Type B pancreatic cell (in vitro differentiated cells): ENCODE data around the gene MYL5. TPM values are rescaled to one million over a fixed set of nuclear protein-coding genes. Genes with fewer than 3 reads are reported as not detected.

Experiments
- DNase-seq: peaks from one replicate; pipeline ENCODE4 v3.0.0; 2021; ENCODE audit warnings: mixed read lengths; ENCODE audit not compliant: unreplicated experiment; ENCODE audit errors: extremely low spot score
- H3K27ac Mint-ChIP-seq: 2 replicates; pipeline ENCODE4 v1.8.0; 2021; ENCODE audit warnings: mild to moderate bottlenecking, mixed read lengths
- H3K27me3 Mint-ChIP-seq: 2 replicates; pipeline ENCODE4 v1.8.0; 2021; ENCODE audit warnings: mixed read lengths
- H3K36me3 Mint-ChIP-seq: 2 replicates; pipeline ENCODE4 v1.8.0; 2021; ENCODE audit warnings: mixed read lengths
- H3K4me1 Mint-ChIP-seq: one replicate; pipeline ENCODE4 v1.8.0; 2021; ENCODE audit warnings: mixed read lengths; ENCODE audit not compliant: unreplicated experiment
- H3K4me3 Mint-ChIP-seq: 2 replicates; pipeline ENCODE4 v1.8.0; 2021; ENCODE audit warnings: mild to moderate bottlenecking, mixed read lengths
- H3K9me3 Mint-ChIP-seq: 2 replicates; pipeline ENCODE4 v1.8.0; 2021; ENCODE audit warnings: mixed read lengths
- total RNA-seq: library from RNA; stranded (reverse); gene quantifications from 2 replicates; pipeline ENCODE4 v1.2.1, GENCODE V29; 2021; ENCODE audit warnings: low replicate concordance
- TF ChIP-seq, protein P1 (sequence below): fragments of 200-600 bp; sonication (generic); conservative IDR thresholded peaks from 2 replicates; pipeline ENCODE4 v1.5.0; 2021; ENCODE audit warnings: antibody characterized with exemption, mild to moderate bottlenecking

MYL5 gene
- total RNA-seq, 1 donor from 2014 or later = 20.2 TPM

DNA sequence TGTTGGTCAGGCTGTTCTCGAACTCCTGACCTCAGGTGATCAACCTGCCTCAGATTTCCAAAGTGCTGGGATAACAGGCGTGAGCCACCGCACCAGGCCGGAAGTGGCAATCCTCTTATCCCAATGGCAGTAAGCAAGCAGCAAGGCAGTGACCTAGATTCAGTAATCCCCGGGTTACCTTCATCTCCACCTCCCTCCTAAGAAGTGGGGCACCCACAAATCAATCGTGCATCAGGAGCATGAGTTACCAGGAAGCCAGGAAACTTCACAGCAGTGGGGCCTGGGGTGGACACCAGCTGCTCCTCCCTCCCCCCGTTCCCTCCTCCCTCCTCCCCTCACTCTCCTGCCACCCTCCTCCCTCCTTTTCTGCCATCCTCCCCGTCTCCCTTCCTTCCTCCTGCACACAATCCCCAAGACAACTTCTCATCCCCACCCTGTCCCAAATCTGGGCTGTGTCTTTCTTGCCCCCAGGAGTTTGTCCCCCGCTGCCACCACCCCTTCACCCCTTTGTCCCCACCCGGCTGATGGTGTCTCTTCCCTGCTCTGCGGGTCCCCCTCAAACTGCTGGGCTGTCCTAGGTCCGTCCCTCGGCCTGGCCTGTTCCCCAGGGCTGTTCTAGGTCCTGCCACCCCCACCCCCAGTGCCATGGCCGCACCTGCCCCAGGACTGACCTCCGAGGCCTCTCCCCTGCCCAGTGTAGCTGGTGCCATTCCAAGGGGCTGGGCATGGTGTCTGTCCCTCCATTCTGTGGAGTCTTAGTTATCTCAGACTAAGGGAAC is 46.8 kb upstream of the MYL5 start:
- Mint-ChIP-seq H3K9me3 (no peaks in the 10 kb centered on the region), H3K4me1 (peaks cover 4% of the 10 kb centered on the region)
- TF ChIP-seq, protein P1, sequence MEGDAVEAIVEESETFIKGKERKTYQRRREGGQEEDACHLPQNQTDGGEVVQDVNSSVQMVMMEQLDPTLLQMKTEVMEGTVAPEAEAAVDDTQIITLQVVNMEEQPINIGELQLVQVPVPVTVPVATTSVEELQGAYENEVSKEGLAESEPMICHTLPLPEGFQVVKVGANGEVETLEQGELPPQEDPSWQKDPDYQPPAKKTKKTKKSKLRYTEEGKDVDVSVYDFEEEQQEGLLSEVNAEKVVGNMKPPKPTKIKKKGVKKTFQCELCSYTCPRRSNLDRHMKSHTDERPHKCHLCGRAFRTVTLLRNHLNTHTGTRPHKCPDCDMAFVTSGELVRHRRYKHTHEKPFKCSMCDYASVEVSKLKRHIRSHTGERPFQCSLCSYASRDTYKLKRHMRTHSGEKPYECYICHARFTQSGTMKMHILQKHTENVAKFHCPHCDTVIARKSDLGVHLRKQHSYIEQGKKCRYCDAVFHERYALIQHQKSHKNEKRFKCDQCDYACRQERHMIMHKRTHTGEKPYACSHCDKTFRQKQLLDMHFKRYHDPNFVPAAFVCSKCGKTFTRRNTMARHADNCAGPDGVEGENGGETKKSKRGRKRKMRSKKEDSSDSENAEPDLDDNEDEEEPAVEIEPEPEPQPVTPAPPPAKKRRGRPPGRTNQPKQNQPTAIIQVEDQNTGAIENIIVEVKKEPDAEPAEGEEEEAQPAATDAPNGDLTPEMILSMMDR = no peak

DNA sequence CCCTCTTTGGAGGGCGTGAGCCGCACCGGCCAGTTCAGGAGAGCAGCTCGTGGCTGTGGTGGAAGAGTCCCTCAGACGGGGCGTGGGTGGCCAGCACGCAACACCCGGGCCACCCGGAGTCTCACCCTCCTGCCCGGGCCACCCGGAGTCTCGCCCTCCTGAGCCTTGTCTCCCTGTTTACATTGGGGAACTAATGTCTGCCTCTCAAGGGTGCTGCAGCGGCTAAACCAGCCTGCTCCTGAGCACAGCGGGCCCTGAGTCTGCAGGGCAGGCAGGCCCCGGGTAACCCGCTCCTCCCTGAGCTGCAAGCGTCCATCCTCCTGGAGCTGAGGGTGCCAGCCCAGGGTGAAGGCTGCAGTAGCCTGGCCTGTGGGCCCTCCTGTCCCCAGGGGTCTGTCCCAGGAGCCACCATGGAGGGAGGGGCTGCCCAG is 46.0 kb upstream of the MYL5 start:
- TF ChIP-seq, protein P1 = no peak
- no peak for DNase-seq
- Mint-ChIP-seq H3K4me1 (peaks cover 4% of the 10 kb centered on the region), H3K9me3 (no peaks in the 10 kb centered on the region), H3K27me3 (peaks cover 9% of the 10 kb centered on the region), H3K36me3 (no peaks in the 10 kb centered on the region), H3K4me3 (no peak overlapping the region), H3K27ac (no peak overlapping the region)

More for the DNA sequence above, 46.8 kb upstream of the MYL5 start:
- Mint-ChIP-seq H3K36me3 (no peaks in the 10 kb centered on the region), H3K27ac (no peak overlapping the region), H3K4me3 (no peak overlapping the region), H3K27me3 (peaks cover 12% of the 10 kb centered on the region)
- no peak for DNase-seq

DNA sequence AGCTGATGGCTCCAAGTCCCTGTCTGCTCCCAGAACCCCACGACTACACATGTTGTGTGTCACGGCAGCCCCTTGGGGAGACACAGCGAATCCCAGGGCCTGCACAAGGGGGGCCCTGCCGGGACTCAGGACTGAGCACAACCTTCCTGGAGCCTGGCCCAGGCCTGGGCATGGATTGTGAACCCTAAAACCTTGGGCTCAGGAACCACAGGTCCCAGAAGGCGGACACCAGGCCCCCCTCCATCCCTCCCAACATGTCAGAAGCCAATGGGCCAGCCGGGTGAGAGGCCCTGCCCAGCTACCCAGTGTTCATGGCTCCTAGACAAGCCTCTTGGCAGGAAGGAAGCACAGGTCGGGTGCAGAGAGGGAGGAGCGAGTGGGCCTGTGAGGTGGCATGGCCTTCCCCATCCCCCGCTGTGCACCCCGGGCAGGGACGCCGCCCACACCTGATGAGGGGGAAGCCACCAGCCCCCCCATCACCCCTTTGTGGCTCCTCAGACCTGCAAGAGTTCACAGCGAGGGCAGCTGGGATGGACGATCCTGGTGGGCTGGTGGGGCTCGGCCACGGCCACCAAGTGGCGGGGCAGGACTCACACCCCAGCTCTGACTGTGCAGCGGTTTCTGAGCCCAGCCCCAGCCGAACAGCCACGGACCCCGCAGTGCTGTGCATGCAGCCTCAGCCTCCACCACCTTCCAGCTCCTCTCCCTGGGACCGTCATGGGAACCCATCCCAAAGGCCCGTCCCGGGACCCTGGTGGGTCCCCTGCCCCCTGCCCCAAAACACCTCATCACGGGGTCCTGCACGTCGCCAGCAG is 45.3 kb upstream of the MYL5 start:
- Mint-ChIP-seq H3K36me3 (no peaks in the 10 kb centered on the region), H3K4me3 (no peak overlapping the region), H3K27me3 (peaks cover 9% of the 10 kb centered on the region), H3K9me3 (no peaks in the 10 kb centered on the region), H3K4me1 (peaks cover 4% of the 10 kb centered on the region), H3K27ac (no peak overlapping the region)
- TF ChIP-seq, protein P1 = no peak
- no peak for DNase-seq

DNA sequence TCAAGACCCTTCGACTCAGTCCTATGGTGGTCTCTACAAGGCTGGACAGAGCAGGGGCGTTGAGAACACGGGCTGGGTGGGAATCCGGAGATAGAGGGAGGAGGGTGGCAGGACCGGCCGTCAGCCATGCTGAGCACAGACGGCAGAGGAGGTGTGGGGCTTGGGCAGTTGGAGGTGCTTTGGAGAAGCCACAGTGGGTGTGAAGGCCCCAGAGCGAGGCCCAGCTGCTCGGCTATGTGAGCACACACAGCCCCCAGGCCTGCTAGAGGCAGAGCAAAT is 44.8 kb upstream of the MYL5 start:
- no peaks in the 10 kb centered on the region for H3K9me3 Mint-ChIP-seq
- H3K4me1 Mint-ChIP-seq = no peaks in the 10 kb centered on the region
- TF ChIP-seq, protein P1 = no peak
- H3K27me3 Mint-ChIP-seq = peaks cover 5% of the 10 kb centered on the region
- no peak overlapping the region for H3K27ac Mint-ChIP-seq
- no peak overlapping the region for H3K4me3 Mint-ChIP-seq
- no peak for DNase-seq
- H3K36me3 Mint-ChIP-seq = no peaks in the 10 kb centered on the region

DNA sequence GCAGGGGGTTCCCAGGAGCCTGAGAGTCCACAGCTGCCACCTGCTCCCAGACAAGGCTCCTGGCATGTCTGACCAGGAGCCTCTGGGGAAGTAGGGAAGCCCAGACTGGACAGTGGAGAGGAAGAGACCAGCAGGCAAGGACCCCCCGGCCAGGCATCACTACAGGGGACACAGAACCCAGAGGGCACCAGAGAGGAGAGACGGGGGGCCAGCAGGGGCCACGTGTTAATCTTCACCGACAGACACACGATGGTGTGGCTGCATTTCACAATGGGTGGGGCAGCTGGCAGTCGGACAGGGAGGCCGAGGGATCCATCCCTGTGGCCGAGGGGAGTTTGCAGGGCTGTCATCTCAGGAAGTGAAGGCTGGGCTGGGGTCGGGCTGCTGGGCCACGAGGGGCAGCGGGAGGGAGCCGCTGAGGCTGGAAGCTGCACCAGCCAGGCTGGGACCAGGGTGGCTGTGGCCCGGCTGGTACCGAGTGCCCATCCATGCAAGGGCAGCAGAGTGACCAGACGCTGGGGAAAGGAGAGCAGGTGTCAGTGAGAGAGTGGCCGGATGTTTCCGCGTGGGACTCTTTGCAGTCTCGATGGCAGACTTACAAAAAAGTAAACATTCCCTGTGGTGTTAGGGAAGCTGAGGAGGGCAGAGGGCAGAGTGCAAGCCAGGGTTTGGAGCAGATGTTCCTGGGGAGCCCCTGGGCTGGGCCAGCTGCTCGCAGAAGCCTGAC is 44.3 kb upstream of the MYL5 start:
- DNase-seq = no peak
- H3K4me3 Mint-ChIP-seq = no peak overlapping the region

More for the DNA sequence above, 44.3 kb upstream of the MYL5 start:
- TF ChIP-seq, protein P1 = no peak
- no peaks in the 10 kb centered on the region for H3K9me3 Mint-ChIP-seq
- H3K27me3 Mint-ChIP-seq = peaks cover 5% of the 10 kb centered on the region
- H3K4me1 Mint-ChIP-seq = no peaks in the 10 kb centered on the region
- H3K36me3 Mint-ChIP-seq = no peaks in the 10 kb centered on the region
- H3K27ac Mint-ChIP-seq = no peak overlapping the region
